Lower leg skin (tissue), 3 donors: ENCODE results near the gene SLC6A1.

Experiments used
- POLR2A ChIP-seq, 2 donors: fragments of 450-650 bp; IDR thresholded peaks; one replicate each; pipeline ENCODE4 v1.6.1; 2016 to 2017; ENCODE audit warnings: antibody characterized with exemption in 2 of 2, mild to moderate bottlenecking in 1 of 2, moderate library complexity in 1 of 2
- TF ChIP-seq, protein P1 (sequence below), 3 donors: fragments of 450-650 bp; IDR thresholded peaks; one replicate each; pipeline ENCODE4 v1.5.1; 2016; ENCODE audit warnings: antibody characterized with exemption in 3 of 3, mild to moderate bottlenecking in 3 of 3, moderate library complexity in 2 of 3

DNA sequence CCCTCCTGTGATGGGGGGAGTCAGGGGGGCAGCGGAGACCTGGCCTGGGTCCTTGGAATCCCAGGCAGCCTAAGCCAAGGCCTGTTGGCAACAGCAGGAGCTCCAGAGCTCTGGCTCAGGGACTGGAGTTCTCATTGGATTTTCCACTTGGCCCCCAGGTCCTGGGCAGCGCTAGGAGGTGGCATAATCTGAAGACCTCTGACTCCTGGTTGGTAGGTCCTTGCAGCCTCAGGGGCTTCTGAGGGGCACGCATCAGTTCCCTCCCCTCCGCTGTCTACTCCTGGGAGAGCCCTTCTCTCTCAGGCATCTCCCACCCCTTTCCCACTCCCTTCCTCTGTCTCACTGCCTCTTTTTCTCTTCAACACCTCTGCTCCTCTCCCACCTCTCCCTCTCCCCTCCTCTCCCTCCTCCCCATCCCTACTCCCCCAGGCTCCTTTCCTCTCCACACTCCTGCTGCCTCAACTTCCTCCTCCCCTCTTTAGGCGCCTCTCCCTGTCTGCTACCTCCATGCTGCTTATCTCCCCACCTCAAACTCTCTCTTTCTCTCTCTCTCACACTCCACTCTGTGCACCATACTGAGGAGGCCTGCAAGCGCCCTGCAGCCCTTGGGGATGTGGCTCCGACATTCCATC is 41.1 kb upstream of the SLC6A1 start:
- TF ChIP-seq, protein P1, sequence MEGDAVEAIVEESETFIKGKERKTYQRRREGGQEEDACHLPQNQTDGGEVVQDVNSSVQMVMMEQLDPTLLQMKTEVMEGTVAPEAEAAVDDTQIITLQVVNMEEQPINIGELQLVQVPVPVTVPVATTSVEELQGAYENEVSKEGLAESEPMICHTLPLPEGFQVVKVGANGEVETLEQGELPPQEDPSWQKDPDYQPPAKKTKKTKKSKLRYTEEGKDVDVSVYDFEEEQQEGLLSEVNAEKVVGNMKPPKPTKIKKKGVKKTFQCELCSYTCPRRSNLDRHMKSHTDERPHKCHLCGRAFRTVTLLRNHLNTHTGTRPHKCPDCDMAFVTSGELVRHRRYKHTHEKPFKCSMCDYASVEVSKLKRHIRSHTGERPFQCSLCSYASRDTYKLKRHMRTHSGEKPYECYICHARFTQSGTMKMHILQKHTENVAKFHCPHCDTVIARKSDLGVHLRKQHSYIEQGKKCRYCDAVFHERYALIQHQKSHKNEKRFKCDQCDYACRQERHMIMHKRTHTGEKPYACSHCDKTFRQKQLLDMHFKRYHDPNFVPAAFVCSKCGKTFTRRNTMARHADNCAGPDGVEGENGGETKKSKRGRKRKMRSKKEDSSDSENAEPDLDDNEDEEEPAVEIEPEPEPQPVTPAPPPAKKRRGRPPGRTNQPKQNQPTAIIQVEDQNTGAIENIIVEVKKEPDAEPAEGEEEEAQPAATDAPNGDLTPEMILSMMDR (IDR thresholded peaks at IDR 0.05) = no peak
- no peak for TF ChIP-seq POLR2A (IDR thresholded peaks at IDR 0.05)
